ENCODE results near the gene DHRS4L2.
"Not testable (repeated sequence)": the region's sequence is repeated elsewhere in the genome, so short reads cannot be mapped to it uniquely, and the experiment has no call there.

Gene DHRS4L2

GRCh38 chr14:23988607-23989363, at the start of gene DHRS4L2:
Gene DHRS4L2, plus strand, starts transcription at chr14:23988929. Its CDS starts 19 bp downstream, at chr14:23988948.
- DNase-seq = not testable (repeated sequence)

DNA sequence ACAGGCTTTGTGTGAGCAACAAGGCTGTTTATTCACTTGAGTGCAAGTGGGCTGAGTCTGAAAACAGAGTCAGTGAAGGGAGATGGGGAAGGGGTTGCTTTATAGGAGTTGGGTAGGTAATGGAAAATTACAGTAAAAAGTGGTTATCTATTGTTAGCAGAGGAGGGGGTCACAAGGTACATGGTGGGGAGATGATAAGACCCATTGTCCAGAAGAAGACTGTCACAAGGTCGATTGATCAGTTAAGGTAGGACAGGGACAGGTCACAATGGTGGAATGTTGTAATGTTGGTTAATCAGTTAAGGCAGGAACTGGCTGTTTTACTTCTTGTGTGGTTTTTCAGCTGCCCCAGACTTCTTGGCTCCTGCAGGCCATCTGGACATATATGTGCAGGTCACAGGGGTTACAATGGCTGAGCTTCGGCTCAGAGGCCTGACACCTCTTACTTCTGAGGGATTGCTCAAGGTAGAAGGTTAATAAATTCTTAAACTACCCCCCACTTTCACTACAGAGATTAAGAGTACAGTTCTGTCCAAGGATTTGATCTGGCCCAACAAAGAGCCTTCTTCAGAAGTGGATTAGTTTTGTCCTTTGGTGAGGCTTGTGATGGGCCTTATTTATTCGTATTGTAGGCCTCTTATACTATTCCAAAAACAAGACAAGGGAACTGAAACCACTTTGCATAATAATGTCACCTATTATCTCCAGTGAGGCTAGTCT, 49.0 kb upstream of the DHRS4L2 start:
- DNase-seq = no peak

DNA sequence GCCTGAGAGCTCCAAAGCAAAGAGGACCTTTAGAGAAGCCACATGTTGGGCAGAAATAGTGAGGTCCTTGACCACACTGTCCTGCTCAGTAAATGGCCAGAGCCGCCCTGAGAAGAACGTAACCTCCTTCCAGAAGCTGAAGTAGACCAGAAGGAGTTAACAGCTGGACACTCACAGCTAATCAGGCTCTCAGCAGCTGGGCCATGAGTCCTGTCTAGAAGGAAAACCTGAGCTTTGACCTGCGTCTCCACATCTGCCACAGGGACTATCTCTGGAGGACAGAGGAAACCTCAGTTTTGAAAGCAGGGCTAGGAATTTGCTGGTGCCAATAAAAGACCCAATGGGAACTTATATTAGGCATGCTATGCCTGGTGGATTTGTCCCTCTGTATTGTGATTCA, 47.5 kb upstream of the DHRS4L2 start:
- DNase-seq = no peak

- no peak for DNase-seq
These were observed 47.1 kb upstream of the DHRS4L2 start for GRCh38 chr14:23941669-23942068.

DNA sequence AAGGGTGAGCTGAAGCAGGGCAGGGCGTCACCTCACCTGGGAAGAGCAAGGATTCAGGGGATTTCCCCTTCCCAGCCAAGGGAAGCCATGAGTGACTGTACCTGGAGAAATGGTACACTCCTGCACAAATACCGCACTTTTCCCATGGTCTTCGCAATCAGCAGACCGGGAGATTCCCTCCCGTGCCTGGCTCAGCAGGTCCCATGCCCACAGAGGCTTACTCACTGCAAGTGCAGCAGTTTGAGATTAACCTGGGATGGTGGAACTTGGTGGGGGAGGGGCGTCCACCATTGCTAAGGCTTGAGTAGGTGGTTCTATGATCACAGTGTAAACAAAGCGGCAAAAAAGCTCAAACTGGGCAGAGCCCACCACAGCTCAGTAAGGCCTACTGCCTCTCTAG, 46.1 kb upstream of the DHRS4L2 start:
- no peak for DNase-seq

DNA sequence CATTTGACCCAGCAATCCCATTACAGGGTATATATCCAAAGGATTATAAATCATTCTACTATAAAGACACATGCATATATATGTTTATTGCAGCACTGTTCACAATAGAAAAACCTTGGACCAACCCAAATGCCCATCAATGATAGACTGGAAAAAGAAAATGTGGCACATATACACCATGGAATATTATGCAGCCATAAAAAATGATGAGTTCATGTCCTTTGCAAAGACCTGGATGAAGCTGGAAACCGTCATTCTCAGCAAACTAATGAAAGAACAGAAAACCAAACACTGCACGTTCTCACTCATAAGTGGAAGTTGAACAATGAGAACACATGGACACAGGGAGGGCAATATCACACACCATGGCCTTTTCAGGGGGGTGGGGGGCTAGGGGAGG, 39.7 kb upstream of the DHRS4L2 start:
- DNase-seq = not testable (repeated sequence)

DNA sequence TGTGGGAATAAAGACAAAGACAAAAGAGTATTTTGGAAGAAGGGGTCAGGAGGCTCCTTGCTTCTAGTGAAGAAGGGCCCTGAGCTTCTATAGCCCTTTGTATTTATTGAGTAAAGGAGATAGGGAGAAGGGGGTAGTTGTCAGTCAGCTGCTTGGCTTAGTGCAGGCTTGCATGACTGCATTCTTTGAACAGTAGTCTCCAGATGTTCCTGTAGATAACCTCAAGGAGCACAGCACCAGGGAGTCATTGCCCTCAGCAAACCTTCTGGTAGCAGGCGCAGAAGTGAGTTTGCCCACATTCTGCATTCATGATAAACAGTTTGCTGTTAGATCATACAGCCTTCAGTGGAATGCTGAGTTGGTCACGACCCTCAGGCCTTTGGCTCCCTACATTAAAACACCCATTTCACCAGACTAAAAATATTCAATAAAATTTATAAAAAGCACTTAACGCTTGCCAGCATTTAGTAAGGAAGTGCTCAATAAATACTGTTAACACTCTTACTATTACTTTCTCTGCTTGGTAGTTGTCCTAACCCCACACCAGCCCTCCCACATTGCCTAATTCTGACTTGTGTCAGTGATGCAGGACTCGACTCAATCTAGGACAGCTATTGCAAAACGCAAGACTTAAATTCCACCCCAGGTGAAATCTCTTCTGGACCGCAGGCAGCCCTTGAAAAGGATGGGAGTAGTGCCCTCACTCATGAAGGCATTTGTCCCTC, 38.2 kb upstream of the DHRS4L2 start:
- DNase-seq = no peak

DNA sequence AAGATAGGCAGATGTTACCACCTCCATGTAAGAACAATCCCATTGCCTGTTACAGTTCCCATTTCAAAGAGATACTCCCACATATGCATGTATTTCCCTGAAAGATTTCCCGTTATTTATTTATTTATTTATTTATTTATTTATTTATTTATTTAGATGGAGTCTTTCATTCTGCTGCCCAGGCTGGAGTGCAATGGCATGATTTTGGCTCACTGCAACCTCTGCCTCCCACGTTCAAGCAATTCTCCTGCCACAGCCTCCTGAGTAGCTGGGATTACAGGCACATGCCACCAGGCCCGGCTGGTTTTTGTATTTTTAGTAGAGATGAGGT, 37.6 kb upstream of the DHRS4L2 start:
- DNase-seq = not testable (repeated sequence)

DNA sequence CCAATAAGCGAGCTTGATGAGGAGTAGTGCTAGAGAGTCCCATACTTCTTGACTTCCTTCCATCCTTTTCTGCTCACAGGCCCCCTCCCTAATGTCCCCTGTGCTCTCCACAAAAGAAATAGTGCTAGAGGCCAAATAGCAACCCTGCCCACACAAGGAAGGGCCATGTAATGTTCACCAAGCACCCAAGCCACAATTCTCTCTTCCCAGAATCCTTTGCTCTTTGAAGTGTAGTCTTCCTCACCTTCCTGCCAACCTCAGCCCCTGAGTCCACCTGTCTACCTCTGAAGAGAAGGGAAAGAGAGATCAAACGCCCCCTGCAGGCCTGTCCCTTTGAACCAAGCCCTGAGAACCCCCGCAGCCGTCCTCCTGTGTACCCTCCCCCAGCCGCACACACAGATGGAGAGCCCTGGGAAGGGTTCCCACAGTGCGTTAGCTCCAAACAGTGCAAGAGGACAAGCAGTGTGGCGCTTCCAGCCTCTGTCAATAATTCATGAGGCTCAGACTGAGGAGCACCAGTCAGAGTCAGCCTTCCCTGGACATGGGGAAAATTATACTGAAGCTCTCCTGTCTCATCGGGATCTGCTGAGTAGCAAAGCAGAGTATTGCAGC, 37.0 kb upstream of the DHRS4L2 start:
- DNase-seq = no peak

- not testable (repeated sequence) for DNase-seq
These were observed 35.6 kb upstream of the DHRS4L2 start for GRCh38 chr14:23953116-23953463.

GRCh38 chr14:23953464-23954278, 35.1 kb upstream of the DHRS4L2 start, which contains the start of gene DHRS4:
Gene DHRS4, plus strand, starts transcription at chr14:23953770. Its CDS starts 19 bp downstream, at chr14:23953789.
- DNase-seq = peak; percentile 75

DNA sequence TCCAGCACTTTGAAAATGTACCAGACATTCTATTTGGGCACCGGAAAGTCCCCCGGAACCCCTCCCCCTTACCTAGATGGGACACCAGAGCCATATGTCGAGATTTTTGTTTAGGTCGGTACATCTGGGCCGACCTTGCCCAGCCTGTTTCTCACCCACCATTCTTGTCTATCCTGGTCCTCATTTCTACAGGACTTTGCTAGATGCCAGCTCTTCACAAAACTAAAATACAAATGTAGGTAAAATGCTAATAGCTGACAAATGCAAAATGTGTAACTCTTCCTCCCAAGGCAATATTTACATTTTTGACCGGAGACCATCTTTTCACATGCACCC, 34.5 kb upstream of the DHRS4L2 start:
- DNase-seq = not testable (repeated sequence)

DNA sequence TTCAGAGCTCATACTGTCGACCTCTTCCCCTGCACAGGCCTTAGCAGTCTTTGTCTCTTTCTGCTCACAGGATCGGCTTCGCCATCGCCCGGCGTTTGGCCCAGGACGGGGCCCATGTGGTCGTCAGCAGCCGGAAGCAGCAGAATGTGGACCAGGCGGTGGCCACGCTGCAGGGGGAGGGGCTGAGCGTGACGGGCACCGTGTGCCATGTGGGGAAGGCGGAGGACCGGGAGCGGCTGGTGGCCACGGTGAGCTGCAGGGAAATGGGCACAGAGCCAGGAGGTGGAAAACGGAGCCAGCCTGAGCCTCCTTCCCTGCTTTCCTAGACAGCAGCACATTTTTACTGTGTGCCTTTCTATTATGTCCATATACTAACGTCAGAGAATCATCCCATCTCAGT, 33.8 kb upstream of the DHRS4L2 start:
- not testable (repeated sequence) for DNase-seq

DNA sequence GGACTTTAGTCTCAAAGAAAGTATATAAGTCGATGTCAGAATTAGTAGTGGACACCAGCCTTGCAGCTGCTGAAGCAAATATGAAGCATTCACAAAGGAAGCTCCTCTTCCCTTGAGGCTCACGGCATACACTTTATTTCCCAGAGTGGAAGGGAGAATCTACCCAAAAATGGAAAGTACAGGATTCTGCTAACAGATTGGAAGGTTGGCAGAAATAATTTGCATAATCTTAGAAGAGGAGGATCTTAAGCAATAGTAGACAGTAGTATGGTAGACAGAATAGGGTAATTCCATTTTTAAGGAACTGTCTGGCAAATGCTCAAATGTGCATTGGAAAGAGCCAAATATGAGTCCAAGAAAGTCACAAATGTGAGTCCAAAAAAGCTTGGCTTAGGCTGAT, 32.9 kb upstream of the DHRS4L2 start:
- not testable (repeated sequence) for DNase-seq

DNA sequence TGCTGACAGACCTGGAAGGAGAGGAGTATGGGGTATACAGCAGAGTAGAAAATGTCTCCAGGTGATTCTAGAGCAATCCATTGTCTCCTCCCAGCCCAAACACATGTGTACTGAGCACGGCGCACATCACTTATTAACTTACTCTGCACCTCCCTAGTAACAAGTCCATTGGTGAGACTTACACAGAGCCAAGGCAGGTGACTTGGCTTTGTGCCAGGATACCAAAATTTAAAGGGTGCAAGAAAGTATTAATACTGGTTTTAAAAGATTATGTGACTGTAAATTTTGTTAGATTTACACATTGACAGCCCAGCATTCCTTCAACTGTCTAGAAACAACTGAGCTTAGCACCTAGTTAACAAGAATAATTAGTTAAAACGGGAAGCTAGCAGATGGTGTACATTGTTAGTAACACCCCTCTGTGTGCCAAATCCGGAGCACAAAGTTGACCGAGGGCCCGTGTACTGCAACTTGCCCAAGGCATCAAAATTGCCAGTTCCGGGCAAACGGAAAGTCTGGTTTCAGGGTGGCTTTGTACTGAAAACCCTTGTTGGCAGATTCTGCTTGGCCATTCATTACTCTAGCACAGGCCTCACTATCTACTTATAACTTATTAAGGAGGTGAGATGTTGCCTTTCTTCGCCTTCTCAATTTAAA, 30.7 kb upstream of the DHRS4L2 start:
- not testable (repeated sequence) for DNase-seq

DNA sequence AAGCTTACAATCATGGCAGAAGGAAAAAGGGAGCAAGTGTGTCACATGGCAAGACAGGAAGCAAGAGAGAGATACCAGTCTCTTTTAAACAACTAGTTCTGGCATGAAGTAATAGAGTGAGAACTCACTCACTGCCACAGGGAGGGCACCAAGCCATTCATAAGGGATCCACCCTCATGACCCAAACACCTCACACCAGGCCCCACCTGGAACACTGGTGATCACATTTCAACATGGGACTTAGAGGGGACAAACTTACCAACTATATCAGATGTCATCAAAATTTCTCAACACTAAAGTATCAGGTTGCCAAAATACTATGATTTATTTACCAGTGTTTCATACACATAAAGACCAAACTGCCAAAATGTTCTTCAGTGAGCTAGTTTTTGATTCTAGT, 27.8 kb upstream of the DHRS4L2 start:
- DNase-seq = not testable (repeated sequence)

DNA sequence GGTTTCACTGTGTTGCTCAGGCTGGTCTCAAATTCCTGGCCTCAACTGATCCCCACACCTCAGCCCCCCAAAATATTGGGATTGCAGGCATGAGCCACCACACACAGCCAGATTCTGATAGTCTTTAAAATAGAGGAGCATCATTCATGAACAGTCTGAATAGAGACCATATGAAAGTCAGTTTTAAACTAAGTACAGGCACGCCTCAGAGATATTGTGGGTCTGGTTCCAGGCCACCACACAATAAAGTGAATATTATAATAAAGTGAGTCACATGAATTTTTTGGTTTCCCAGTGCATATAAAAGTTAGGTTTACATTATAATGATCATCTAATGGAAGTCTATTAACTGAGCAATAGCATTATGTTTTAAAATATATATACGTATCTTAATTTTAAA, 27.0 kb upstream of the DHRS4L2 start:
- DNase-seq = not testable (repeated sequence)

DNA sequence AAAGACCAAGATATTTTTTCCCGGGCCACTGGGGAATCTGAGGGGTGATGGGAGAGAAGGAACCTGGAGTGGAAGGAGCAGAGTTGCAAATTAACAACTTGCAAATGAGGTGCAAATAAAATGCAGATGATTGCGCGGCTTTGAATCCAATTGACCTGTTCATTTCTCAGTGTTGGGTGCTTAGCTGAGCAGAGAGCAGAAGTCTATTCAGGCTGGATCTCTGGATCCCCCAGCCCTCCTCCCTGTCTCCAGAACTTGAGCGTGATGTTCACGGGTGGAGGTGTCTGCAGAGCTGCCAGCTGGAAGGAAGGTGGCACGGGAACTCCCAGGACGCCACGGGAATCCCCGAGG, 19.6 kb upstream of the DHRS4L2 start:
- not testable (repeated sequence) for DNase-seq

DNA sequence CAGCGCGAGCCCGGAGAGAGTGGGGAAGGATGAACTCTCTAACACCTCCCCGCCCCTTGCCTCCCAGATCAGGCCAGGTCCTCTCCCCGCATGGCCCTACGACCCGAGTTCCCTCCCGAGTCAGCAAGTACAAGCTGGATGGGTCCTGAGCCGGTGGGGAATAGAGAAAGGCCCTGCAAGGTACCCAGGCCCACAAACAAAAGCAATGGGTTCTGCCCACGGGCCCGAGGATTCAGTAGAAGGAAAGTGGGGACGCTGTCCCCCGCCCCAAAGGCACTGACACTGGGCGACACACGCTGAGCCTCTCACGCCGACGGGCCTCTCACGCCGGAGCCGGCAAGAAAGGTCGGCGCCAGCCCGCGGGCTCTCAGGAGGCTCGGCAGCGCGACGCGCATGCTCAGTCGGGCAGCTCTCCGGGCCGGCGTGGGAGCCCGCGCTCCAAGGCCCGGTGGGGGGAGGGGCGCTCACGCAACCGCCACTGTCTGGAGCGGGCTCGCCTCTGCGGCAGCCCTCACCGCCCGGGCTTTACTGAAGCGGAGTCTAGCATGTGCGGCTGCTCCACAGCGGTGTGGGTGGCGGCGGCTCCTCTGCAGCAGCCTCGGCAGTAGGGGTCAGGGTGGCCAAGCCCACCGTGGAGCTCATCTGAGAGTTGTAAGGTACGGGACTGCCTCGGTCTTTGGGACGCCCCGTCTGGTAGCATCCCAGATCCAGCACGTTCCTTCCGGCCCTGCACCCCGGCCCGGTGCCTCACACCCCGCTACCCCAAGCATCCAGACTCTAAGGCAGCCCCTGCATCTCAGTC, 19.0 kb upstream of the DHRS4L2 start:
- not testable (repeated sequence) for DNase-seq

DNA sequence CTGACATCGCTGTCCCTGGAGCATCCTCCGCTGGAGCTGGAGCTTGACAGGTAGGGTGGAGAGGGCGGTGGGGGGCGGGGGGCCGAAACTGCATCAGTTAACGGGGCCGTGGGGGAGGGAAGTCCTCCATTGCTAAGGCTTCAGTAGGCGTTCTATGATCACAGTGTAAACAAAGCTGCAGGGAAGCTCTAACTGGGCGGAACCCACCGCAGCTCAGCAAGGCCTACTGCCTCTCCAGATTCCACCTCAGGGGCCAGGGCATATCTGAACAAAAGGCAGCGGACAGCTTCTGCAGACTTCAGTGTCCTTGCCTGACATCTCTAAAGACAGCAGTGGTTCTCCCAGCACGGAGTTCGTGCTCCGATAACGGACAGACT, 18.5 kb upstream of the DHRS4L2 start:
- not testable (repeated sequence) for DNase-seq

DNA sequence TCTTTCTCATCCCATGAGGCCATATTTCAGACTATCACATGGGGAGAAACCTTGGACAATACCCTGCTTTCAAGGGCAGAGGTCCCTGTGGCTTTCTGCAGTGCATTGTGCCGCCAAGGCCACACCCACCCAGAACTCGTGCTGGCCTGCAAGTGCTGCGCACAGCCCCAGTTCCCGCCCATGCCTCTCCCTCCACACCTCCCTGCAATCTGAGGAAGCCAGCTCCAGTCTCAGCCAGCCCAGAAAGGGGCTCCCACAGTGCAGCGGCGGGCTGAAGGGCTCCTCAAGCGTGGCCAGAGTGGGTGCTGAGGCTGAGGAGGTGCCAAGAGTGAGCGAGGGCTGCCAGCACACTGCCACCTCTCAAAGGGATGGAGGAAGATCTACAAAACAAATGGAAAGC, 15.6 kb upstream of the DHRS4L2 start:
- not testable (repeated sequence) for DNase-seq

Measured in NCI-H1694 (cell line).